HS-5 (cell line): ENCODE data around the gene DONSON.

ENCODE experiments used
- DNase-seq: peaks from one replicate; pipeline ENCODE4 v3.0.0-alpha.2; 2012; ENCODE audit warnings: low read depth

DONSON gene

DNA sequence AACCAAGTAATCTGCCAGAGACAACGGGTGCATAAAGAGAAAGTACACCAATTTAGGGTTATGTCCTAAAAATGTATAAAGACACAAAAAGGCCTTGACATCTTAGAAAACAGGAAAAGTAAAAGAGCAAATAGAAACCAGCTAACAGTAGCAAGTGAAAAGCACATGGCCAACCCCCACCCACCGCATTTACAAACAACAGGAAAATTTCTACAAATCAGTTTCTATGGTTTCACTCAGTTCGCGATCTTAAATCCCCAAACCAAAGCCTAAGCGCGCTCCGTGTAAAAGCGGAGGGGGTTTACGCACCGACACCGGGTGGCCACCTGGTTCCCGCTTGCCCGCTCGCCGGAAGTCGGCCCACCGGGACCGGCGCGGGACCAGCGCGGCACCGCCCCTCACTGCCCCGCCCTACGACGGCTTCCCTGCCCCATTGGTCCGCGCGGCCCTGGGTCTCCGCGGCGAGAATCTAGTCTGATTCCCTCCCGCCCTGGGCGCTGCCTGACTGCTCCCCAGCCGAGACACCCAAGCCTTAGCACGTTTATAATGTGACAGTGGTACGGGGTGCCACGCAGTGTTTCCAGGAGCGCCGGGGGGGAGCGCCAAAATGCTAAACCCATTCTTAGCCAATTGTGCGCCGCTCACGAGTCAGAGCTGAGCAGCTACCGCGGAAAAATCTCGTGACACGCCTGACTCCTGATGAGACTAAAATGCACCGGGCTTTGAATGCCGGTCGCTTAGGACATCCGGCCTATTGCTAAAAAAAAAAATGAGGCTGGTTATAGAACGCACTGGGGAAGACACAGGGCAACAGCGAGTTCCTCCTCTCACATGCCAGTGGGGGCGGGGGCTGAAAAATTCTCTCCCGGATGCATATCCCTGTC is 46.5 kb downstream of the DONSON start, which contains the start of gene GART:
GART (minus strand) TSS at position 362 of the 884 bp plus-strand sequence. CDS start 2,802 bp downstream, outside the sequence.
- DNase-seq, result peak; percentile 42

DNA sequence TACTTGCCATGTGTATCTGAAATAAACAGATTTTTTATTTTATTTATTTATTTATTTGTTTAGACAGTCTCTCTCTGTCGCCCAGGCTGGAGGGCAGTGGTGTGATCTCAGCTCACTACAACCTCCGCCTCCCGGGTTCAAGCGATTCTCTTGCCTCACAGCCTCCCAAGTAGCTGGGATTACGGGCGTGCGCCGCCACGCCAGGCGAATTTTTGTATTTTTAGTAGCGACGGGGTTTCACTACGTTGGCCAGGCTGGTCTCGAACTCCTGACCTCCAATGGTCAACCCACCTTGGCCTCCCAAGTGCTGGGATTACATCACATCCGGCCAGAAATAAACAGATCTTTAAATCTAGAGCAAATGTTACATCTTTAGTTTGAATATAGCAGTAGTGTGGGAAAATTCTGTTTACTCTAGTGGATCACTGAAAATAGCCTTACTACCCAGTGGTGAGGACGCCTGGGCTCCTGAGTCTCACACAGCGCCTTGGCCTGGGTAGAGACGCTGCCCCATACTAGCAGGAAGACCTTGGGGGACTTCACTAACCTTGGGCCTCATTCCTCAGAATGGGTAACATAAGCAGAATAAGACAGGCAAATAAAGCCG is 47.3 kb downstream of the DONSON start:
- no peak for DNase-seq

DNA sequence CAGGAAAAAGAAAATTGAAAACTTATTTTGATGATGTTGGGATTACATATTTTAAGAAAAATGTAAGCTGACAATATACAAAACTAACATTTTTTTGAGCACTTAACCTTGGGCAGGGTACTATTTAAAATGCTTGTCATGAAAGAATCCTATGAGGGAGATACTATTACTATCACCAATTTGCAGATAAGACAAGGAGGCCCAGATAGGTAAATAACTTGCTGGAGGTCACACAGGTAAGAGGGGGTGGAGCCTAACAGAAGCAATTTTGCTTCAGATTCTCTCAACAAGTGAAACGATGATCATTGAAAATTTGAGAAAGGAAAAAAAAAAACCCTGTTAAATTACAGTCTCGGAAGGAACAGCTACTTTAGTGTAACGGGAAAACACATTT is 47.8 kb downstream of the DONSON start:
- no peak for DNase-seq

DNA sequence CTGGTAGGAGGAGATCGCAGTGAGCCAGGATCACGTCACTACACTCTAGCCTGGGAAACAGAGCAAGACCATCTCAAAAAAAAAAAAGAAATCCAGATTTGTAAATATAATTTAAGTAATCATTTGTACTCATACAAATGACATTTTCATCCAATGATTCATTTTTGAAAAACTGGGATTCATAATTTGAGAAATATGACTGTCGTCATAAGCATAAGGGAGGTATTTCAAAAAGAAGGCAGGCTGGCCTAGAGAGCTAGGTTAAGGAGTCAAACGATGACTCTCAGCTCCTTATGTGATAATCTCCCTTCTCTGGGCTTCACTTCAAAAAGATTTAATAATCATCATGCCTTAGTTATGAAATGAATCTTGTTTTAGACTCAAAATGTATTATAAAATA is 48.9 kb downstream of the DONSON start:
- DNase-seq, result peak; percentile 87

DNA sequence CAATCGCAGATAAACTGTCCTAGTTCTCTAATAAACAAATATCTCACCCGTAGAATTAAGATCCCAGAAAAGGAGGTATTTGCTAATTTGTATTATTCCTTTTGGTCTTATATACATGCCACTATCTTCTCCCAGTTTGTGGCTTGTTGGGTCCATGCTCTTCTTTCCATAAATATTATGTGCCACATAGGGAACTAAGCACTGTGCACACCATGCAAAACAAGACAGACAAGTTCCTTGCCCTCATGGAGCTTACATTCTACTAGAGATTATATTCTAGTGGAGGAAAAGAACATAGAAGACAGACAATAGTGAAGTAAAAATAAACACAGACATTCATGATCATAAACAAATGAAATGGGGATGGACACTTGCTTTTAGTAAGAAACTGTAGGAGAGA is 51.3 kb downstream of the DONSON start:
- no peak for DNase-seq

DNA sequence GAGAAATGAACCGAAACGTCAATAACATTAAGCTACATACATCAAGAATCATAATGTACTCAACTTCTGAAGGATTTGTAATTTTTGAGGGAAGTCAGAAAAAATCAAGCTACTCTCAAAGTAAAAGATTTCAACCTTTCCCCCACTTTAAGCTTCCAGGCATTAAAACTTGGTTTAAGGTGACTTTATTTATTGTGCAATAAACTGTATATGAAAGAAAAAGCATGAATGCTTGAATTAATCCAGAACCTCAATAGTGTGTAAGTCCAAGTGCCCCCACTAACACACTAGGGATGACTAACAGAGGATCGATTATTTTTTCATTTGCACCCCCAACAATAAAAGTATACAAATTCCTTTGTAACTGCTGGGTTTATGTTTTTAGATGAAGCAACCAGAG is 57.5 kb downstream of the DONSON start:
- no peak for DNase-seq
